Amniotic epithelial cell (primary cell): ENCODE results near the gene MT1B.

Experiments
- DNase-seq: peaks from one replicate; pipeline ENCODE4 v3.0.0-alpha.2; 2010; ENCODE audit warnings: low read depth

Gene MT1B

GRCh38 chr16:56684926-56685590 lies 33.4 kb downstream of the MT1B start:
- no peak for DNase-seq

- no peak for DNase-seq
Observed at GRCh38 chr16:56686758-56687157, 35.1 kb downstream of the MT1B start.

- no peak for DNase-seq
Observed at GRCh38 chr16:56688762-56689161, 37.1 kb downstream of the MT1B start.

- DNase-seq, result no peak
Observed at GRCh38 chr16:56689171-56689570, 37.5 kb downstream of the MT1B start.

DNA sequence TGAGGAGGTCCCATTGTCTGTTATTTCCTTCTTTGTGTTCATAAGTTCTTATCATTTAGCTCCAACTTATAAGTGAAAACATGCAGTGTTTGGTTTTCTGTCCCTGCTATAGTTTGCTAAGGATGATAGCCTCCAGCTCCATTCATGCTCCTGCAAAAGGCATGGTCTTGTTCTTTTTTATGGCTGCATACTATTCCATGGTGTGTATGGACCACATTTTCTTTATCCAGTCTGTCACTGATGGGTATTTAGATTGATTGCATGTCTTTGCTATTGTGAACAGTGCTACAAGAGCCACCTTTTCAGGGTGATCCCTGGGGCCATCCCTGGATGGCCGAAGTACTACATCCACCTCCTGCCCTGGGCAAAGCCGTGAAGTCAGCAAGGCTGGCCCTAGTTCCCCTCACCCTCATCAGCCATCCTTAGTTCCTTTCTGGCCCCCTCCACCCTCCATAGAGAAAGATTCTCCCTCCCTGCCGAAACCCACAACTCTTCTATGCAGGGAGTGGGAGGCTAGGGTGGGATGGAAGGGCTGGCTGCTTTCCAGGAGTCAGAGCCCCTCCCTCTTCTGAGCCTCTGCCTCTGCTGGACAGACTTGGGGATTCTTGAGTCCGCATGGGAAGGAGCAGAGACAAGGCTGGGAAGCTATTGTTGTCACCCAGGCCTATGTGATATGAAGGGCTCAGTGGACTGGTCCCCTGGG lies 38.9 kb downstream of the MT1B start:
- DNase-seq, result no peak

DNA sequence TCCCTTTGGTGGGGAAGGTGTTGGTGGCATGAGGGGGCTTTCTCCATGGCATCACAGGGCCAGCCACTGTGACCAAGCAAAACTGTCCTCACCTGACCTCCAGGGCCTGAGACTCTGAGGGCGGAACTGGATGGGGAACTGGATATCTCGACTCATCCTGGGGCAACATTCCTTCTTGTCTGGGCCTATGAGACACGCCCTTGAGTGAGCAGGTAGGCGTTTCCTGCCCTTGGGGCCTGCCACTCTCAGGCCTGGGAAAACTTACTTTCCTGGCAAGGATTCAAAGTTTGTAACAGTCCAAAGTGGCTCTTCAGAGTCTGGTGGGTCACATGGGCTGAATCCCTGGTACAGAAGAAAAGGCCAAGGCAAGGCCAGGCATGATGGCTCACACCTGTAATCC lies 40.2 kb downstream of the MT1B start:
- peak; percentile 52 for DNase-seq

DNA sequence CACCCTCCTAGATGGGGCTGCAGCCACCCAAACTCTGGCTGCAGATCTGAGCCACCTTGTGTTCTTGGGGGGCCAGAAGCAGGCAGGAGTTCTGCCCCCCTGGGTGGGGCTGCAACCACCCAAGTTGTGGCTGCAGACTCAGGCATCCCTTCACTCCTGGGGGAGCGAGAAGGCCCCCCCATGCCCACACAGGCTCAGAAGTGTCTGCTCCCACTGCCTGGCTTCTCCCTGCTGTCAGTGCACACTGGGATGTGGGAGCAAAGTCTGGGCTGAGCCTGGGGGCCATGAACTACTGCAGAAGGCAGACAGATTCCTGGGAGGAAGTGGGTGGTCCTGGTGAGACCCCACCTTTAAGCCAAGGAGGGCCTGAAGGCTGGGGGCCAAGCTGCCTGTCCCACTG lies 43.6 kb downstream of the MT1B start:
- DNase-seq, result no peak

- no peak for DNase-seq
Observed at GRCh38 chr16:56697456-56698155, 45.9 kb downstream of the MT1B start.

- peak; percentile 46 for DNase-seq
Observed at GRCh38 chr16:56700195-56700594, 48.5 kb downstream of the MT1B start.

GRCh38 chr16:56700631-56701030 lies 48.9 kb downstream of the MT1B start:
- no peak for DNase-seq

- no peak for DNase-seq
Observed at GRCh38 chr16:56701534-56701933, 49.8 kb downstream of the MT1B start.
